ENCODE measurements around the gene SNAI3. TPM values are rescaled to one million over a fixed set of nuclear protein-coding genes. Genes with fewer than 3 reads are reported as not detected.

SNAI3 gene
- total RNA-seq, 1 experiment from 2014 or later: 1.4 TPM

GRCh38 chr16:88693420-88694177 is 7.3 kb upstream of the SNAI3 start:
- Histone ChIP-seq H3K9me3 (ENCODE audit: low read length) (no peaks in the 10 kb centered on the region), H3K4me1 (ENCODE audit: low read length) (no peaks in the 10 kb centered on the region), H3K4me2 (ENCODE audit: low read depth, low read length, poor library complexity, severe bottlenecking) (no peak overlapping the region), H3K9me2 (replicated peaks; ENCODE audit: insufficient read depth, low read length) (no peaks in the 10 kb centered on the region), H2AFZ (ENCODE audit: low read length) (no peak overlapping the region), H3K27ac (ENCODE audit: low read length) (no peak overlapping the region), H3K36me3 (ENCODE audit: insufficient read depth, low read length) (no peaks in the 10 kb centered on the region), H3K9ac (ENCODE audit: low read length) (no peak overlapping the region), H3K79me2 (ENCODE audit: low read length) (no peaks in the 10 kb centered on the region), H4K20me1 (ENCODE audit: insufficient read depth, low read depth, low read length) (no peaks in the 10 kb centered on the region), H3K4me3 (ENCODE audit: low read length) (no peak overlapping the region), H3K27me3 (ENCODE audit: low read length) (no peaks in the 10 kb centered on the region)
- DNase-seq: no peak

DNA sequence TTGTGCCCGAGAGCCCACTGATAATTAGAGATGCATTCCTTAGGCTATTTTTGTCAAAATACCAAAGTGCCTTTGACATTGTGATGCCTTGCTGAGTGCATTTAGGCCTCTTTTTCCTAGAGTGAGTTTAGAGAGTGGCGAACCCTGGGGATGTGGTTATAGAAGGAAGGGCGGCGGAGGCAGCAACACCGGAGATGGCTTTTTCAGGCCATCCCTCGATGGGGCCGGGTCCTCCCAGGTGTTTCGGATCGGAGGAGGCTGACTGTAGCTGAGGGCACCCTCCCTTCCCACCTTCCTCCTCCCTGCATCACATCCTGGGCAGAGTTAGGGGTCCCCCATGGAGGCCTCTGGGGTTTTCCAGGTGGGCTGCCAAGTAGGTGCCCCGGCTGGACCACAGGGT is 6.6 kb upstream of the SNAI3 start:
- Histone ChIP-seq H3K9ac (ENCODE audit: low read length) (no peak overlapping the region), H3K9me2 (replicated peaks; ENCODE audit: insufficient read depth, low read length) (no peaks in the 10 kb centered on the region), H3K27me3 (ENCODE audit: low read length) (no peaks in the 10 kb centered on the region), H3K4me2 (ENCODE audit: low read depth, low read length, poor library complexity, severe bottlenecking) (no peak overlapping the region), H3K79me2 (ENCODE audit: low read length) (no peaks in the 10 kb centered on the region), H2AFZ (ENCODE audit: low read length) (no peak overlapping the region), H3K36me3 (ENCODE audit: insufficient read depth, low read length) (no peaks in the 10 kb centered on the region), H3K9me3 (ENCODE audit: low read length) (no peaks in the 10 kb centered on the region), H3K4me1 (ENCODE audit: low read length) (no peaks in the 10 kb centered on the region), H4K20me1 (ENCODE audit: insufficient read depth, low read depth, low read length) (no peaks in the 10 kb centered on the region), H3K4me3 (ENCODE audit: low read length) (no peak overlapping the region), H3K27ac (ENCODE audit: low read length) (no peak overlapping the region)
- no peak for DNase-seq

GRCh38 chr16:88691924-88692560 is 5.7 kb upstream of the SNAI3 start:
- Histone ChIP-seq H3K4me1 (ENCODE audit: low read length) (no peaks in the 10 kb centered on the region), H3K27me3 (ENCODE audit: low read length) (no peaks in the 10 kb centered on the region), H3K9ac (ENCODE audit: low read length) (no peak overlapping the region), H3K36me3 (ENCODE audit: insufficient read depth, low read length) (no peaks in the 10 kb centered on the region), H3K9me3 (ENCODE audit: low read length) (no peaks in the 10 kb centered on the region), H3K27ac (ENCODE audit: low read length) (no peak overlapping the region), H4K20me1 (ENCODE audit: insufficient read depth, low read depth, low read length) (no peaks in the 10 kb centered on the region), H3K79me2 (ENCODE audit: low read length) (no peaks in the 10 kb centered on the region), H3K4me2 (ENCODE audit: low read depth, low read length, poor library complexity, severe bottlenecking) (no peak overlapping the region), H3K4me3 (ENCODE audit: low read length) (no peak overlapping the region), H2AFZ (ENCODE audit: low read length) (no peak overlapping the region), H3K9me2 (replicated peaks; ENCODE audit: insufficient read depth, low read length) (no peaks in the 10 kb centered on the region)
- peak; percentile 50 for DNase-seq

- no peak overlapping the region for H3K27ac ChIP-seq (ENCODE audit: low read length)
- peaks cover 5% of the 10 kb centered on the region for H3K4me1 ChIP-seq (ENCODE audit: low read length)
- no peak overlapping the region for H3K9ac ChIP-seq (ENCODE audit: low read length)
- H3K27me3 ChIP-seq (ENCODE audit: low read length): no peaks in the 10 kb centered on the region
- H2AFZ ChIP-seq (ENCODE audit: low read length): no peak overlapping the region
- H3K36me3 ChIP-seq (ENCODE audit: insufficient read depth, low read length): no peaks in the 10 kb centered on the region
- no peaks in the 10 kb centered on the region for H3K9me3 ChIP-seq (ENCODE audit: low read length)
- no peak overlapping the region for H3K4me3 ChIP-seq (ENCODE audit: low read length)
- DNase-seq: no peak
- H4K20me1 ChIP-seq (ENCODE audit: insufficient read depth, low read depth, low read length): no peaks in the 10 kb centered on the region
- no peak overlapping the region for H3K4me2 ChIP-seq (ENCODE audit: low read depth, low read length, poor library complexity, severe bottlenecking)
- no peaks in the 10 kb centered on the region for H3K79me2 ChIP-seq (ENCODE audit: low read length)
- no peaks in the 10 kb centered on the region for H3K9me2 ChIP-seq (replicated peaks; ENCODE audit: insufficient read depth, low read length)
These were observed 5.0 kb upstream of the SNAI3 start for GRCh38 chr16:88691129-88691813.

DNA sequence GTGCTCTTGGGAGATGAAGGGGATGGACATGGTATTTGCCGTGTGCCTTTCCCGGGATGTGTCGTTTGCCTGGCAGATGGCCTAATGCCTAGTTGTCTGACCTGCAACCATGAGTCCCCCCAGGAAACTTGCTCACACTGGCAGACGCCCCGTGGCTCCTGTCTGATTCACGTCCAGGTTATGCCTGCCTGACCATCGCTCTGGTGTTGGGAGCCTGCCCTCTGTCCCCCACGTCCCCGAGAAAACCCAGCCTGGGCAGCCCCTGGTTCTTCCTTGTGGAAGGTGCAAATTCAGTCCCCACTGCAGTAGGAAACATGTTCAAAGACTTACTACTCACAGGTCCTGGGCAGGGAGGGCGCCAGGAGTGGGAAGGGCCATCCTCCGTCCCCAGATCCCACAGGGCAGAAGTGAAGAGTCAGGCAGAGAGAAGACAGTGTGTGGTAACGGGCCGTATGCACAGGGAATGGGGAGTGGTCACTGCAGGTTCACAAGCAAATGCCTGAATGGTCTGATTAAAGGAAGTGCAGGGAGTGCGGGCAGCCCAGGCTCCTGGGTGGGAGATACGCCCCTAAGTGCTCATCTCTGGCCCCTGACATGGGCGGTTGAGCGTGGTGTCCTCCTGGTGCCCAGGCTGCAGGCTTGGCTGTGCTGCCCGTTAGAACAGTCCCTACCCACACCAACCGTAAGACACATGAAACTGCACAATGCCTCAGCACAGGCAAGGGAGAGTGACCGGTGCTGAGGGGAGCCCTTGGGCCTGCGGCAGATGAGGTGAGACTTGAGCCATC is 4.2 kb upstream of the SNAI3 start:
- Histone ChIP-seq H3K9me2 (replicated peaks; ENCODE audit: insufficient read depth, low read length) (no peaks in the 10 kb centered on the region), H2AFZ (ENCODE audit: low read length) (no peak overlapping the region), H3K79me2 (ENCODE audit: low read length) (no peaks in the 10 kb centered on the region), H3K4me1 (ENCODE audit: low read length) (peaks cover 12% of the 10 kb centered on the region), H3K4me2 (ENCODE audit: low read depth, low read length, poor library complexity, severe bottlenecking) (no peak overlapping the region), H3K27ac (ENCODE audit: low read length) (no peak overlapping the region), H3K36me3 (ENCODE audit: insufficient read depth, low read length) (no peaks in the 10 kb centered on the region), H4K20me1 (ENCODE audit: insufficient read depth, low read depth, low read length) (no peaks in the 10 kb centered on the region), H3K27me3 (ENCODE audit: low read length) (no peaks in the 10 kb centered on the region), H3K4me3 (ENCODE audit: low read length) (no peak overlapping the region), H3K9ac (ENCODE audit: low read length) (no peak overlapping the region), H3K9me3 (ENCODE audit: low read length) (no peaks in the 10 kb centered on the region)
- DNase-seq: no peak

DNA sequence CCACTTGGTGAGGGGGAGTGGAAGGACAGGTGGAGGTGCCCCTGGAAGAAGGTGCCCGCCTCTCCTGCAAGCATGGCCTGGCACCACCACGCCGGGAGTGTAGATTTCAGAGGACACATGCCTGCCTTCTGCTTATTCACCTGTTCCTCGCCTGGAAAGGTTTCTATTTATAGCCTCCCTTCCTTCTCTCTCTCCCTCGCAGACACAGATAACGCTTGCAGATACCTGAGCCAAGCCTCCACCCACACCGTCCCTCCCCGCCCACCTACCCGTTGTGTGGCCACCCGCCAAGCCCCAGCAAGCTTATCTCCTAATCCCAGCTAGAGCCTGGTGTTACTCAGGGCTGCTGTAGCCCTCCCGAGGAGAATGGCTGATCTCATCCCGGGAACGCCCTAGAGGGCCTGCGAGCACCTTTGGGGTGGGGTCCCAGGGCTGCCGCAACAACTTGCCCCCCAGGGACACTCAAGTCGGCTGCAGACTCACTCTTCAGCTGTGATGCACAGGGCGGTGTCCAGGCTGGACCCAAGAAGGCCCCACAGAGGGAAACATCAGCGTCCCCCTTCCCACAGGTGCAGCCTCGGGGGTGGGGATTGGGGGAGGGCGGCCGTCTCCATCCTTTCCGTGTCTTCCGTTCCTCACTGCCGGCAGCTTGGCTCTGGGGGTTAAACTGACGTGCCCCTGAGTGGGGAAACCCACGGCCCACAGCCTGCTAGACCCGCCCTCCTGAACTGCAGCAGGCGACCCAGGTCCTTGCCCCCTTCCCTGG is 1.9 kb upstream of the SNAI3 start:
- Histone ChIP-seq H3K4me2 (ENCODE audit: low read depth, low read length, poor library complexity, severe bottlenecking) (no peak overlapping the region), H3K4me1 (ENCODE audit: low read length) (peaks cover 26% of the 10 kb centered on the region)

DNA sequence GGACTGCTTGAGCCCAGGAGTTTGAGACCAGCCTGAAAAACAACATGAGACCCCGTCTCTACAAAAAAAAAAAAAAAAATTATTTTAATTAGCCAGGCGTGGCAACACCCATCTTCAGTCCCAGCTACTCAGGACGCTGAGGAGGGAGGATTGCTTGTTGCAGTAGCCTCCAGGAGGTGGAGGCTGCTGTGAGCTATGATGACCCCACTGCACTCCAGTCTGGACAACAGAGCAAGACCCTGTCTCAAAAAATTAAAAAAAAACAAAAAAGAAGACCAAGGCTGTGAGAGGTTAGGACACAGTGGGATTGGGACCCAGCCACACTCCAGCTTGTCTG is 1.3 kb upstream of the SNAI3 start:
- Histone ChIP-seq H3K36me3 (ENCODE audit: insufficient read depth, low read length) (no peaks in the 10 kb centered on the region), H3K27me3 (ENCODE audit: low read length) (no peaks in the 10 kb centered on the region), H3K9ac (ENCODE audit: low read length) (no peak overlapping the region), H3K79me2 (ENCODE audit: low read length) (no peaks in the 10 kb centered on the region), H3K27ac (ENCODE audit: low read length) (no peak overlapping the region), H3K4me1 (ENCODE audit: low read length) (peaks cover 26% of the 10 kb centered on the region), H4K20me1 (ENCODE audit: insufficient read depth, low read depth, low read length) (no peaks in the 10 kb centered on the region), H3K9me3 (ENCODE audit: low read length) (no peaks in the 10 kb centered on the region), H3K4me2 (ENCODE audit: low read depth, low read length, poor library complexity, severe bottlenecking) (no peak overlapping the region), H3K9me2 (replicated peaks; ENCODE audit: insufficient read depth, low read length) (no peaks in the 10 kb centered on the region), H3K4me3 (ENCODE audit: low read length) (no peak overlapping the region), H2AFZ (ENCODE audit: low read length) (no peak overlapping the region)
- no peak for DNase-seq

More for the DNA sequence above, 1.9 kb upstream of the SNAI3 start:
- Histone ChIP-seq H3K79me2 (ENCODE audit: low read length) (no peaks in the 10 kb centered on the region), H3K4me3 (ENCODE audit: low read length) (no peak overlapping the region), H3K36me3 (ENCODE audit: insufficient read depth, low read length) (no peaks in the 10 kb centered on the region), H3K9me2 (replicated peaks; ENCODE audit: insufficient read depth, low read length) (no peaks in the 10 kb centered on the region), H3K9me3 (ENCODE audit: low read length) (no peaks in the 10 kb centered on the region), H3K27ac (ENCODE audit: low read length) (no peak overlapping the region), H2AFZ (ENCODE audit: low read length) (no peak overlapping the region), H3K27me3 (ENCODE audit: low read length) (no peaks in the 10 kb centered on the region), H3K9ac (ENCODE audit: low read length) (no peak overlapping the region), H4K20me1 (ENCODE audit: insufficient read depth, low read depth, low read length) (no peaks in the 10 kb centered on the region)
- no peak for DNase-seq

Data from Karpas-422 (cell line).